Thyroid gland (tissue), 4 donors: ENCODE measurements around the gene ASCC2.

ENCODE experiments used
- CTCF ChIP-seq, 6 experiments: fragments of 200-600 bp in 3 of 6; fragments of 450-650 bp in 3 of 6; sonication (generic) in 3 of 6; IDR thresholded peaks; one replicate each; pipeline ENCODE4 v1.5.1; 2016 to 2019; ENCODE audit warnings: antibody characterized with exemption in 6 of 6, mild to moderate bottlenecking in 2 of 6, inconsistent platforms in 1 of 6, moderate library complexity in 1 of 6
- POLR2A ChIP-seq, 2 donors: fragments of 450-650 bp; IDR thresholded peaks; one replicate each; pipeline ENCODE4 v1.6.1; 2017; ENCODE audit warnings: antibody characterized with exemption in 2 of 2, mild to moderate bottlenecking in 2 of 2, moderate library complexity in 1 of 2

- no peak for TF ChIP-seq POLR2A (IDR thresholded peaks at IDR 0.05)
- TF ChIP-seq CTCF (IDR thresholded peaks at IDR 0.05): no peak
These were observed 79.9 kb downstream of the ASCC2 start for GRCh38 chr22:29758068-29758622.
